Epithelial cell of esophagus (primary cell): Measurements from ENCODE around the gene CCDC152.

Source experiments
- DNase-seq: peaks from one replicate; pipeline ENCODE4 v3.0.0; 2010; ENCODE audit warnings: low read depth
- H3K4me3 ChIP-seq: 2 replicates; pipeline ENCODE4 v1.5.1; 2011; ENCODE audit warnings: mild to moderate bottlenecking, low read length, control low read depth
- CTCF ChIP-seq: IDR thresholded peaks from 2 replicates; pipeline ENCODE4 v1.5.1; 2011; ENCODE audit warnings: low read depth, mild to moderate bottlenecking, low read length, control low read depth, inconsistent platforms; ENCODE audit not compliant: insufficient read depth; ENCODE audit errors: missing control alignments

The CCDC152 gene

DNA sequence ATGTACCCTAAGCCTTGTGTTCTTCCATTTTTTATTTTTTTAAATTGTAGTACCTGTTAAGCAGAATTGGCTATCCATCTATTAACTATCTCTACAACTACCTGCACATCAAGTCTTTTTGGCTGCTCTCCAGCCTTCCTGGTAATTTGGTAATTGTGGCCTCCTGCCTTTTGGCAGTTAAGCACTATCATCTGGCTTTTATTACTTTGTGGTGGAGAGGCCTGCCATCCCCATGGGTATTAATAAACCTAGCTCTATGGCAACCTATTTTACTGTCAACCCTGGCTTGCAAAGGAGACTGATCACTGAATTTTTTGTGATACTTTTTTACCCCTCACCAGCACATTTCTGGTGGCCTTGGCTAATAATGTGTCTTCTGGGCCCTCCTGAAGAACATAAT, 34.5 kb downstream of the CCDC152 start:
- no peak for DNase-seq
- H3K4me3 ChIP-seq, result no peak overlapping the region
- TF ChIP-seq CTCF, result no peak

- no peak for TF ChIP-seq CTCF
- H3K4me3 ChIP-seq, result no peak overlapping the region
- no peak for DNase-seq
Measured at GRCh38 chr5:42798284-42799240, 41.9 kb downstream of the CCDC152 start.

DNA sequence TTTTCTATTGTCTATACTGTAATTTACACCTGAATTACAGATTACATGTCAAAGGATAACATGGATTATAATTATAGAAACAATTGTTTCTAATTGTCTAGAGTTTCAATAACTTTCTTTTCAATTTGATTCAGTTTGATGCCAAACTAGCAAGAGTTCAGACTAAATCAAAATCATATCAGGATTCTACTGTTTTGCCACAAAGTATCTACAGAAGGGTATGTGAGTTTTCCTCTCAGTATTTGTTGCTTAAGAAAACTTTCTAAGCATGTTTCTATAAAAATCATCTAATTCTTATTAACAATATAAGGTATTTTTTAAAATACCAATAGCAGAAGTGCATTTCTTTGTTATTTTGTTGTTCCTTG, 42.6 kb downstream of the CCDC152 start:
- no peak for DNase-seq
- TF ChIP-seq CTCF, result no peak
- H3K4me3 ChIP-seq, result no peak overlapping the region

DNA sequence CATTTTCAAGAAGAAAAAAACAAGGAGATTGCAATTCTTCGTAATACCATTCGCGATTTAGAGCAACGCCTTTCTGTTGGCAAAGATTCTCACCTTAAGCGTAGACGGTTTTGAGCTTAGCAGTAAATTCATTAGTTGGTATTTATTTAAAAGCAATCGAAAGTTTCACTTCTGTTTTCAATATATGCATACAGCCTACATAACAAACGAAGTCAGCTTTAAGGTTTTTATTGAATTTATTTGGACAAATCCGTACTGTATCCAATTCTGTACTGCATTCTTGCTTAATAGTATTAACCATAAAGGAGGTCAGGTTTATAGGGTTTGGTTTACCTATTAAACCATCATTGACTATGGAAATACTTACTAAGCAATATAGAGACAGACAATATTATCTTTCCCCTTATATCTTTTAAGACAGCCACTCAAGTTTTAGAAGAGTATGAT, 43.1 kb downstream of the CCDC152 start:
- no peak overlapping the region for H3K4me3 ChIP-seq
- DNase-seq, result no peak
- no peak for TF ChIP-seq CTCF

DNA sequence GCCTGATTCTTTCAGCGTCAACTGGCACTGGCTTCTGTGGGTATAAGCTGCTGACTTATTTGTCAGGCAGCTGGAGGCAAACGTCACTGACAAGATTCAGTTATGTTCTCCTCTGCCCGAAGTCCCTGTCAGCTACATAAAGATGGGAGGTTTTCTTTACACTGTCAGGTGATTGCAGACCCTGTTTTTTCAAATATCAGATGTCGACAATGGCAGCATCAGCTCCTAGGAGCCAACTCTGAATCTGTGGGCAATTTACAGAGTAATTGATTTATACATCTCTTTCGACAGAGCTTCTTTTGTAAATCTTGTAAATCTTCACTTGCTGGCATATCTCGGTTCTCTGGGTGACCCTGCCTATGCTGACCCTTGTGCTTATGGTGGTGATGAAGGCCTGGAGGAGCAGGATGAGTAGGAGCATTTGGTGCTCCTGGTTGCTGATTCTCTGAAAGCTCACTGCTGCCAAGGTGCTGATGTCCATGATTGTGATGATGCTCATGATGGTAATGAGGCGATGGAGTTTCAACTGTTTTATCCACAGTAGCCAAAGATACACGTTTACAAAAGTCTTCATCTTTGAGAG, 44.2 kb downstream of the CCDC152 start:
- no peak for TF ChIP-seq CTCF
- no peak for DNase-seq
- no peak overlapping the region for H3K4me3 ChIP-seq

DNA sequence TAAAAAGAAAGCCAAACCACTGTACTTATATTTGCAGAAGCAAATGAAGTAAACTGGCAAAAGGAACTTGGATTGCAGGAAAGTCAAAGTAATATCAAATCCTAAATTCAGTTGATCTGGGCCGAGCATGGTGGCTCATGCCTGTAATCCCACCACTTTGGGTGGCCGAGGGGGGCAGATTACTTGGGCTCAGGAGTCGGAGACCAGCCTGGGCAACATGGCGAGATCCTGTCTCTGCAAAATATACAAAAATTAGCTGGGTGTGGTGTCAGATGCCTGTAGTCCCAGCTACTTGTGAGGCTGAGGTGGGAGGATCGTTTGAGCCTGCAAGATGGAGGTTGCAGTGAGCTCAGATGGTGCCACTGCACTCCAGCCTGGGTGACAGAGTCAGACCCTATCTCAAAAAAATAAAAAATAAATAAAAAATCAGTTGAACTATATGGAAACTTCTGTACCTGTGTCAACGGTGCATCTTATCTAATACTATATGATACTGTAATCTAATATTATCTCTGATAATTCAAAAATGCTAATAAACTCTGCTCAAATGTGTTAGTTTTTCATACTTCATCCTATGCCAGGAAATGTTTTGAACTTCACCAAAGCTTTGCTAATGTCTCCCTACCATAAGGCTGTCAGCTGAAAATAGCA, 45.0 kb downstream of the CCDC152 start:
- no peak for DNase-seq
- no peak overlapping the region for H3K4me3 ChIP-seq
- no peak for TF ChIP-seq CTCF
